GM21529 (cell line): ENCODE measurements around the gene SPTBN2.
"Not testable (repeated sequence)": the region's sequence is repeated elsewhere in the genome, so short reads cannot be mapped to it uniquely, and the experiment has no call there.

Experiments
- ATAC-seq: cut with Tn5 transposase; IDR thresholded peaks from one replicate; pipeline ENCODE4 v1.9.1; 2021; ENCODE audit not compliant: unreplicated experiment

SPTBN2 gene

DNA sequence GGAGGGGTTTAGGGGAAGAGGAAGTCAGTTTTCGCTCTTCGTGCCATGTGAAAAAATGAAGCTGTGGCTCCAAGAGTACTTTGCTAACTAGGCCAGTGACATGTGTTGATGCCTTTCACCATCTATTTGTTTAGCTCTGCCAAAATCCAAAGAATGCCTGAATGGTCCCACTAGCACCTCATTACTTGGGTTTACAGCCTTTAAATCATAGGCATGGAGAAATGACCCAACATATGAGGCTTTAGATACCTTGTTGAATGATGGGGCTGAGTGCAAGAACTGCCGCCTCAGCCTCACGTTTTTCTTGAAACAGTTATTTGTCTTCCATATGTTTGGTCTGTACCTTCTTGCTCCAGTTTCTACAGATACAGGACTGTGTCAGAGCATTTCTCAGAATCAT is 82.2 kb downstream of the SPTBN2 start:
- no peak for ATAC-seq

- no peak for ATAC-seq
Measured at GRCh38 chr11:66643745-66644437, 85.1 kb downstream of the SPTBN2 start.

- ATAC-seq: no peak
Measured at GRCh38 chr11:66641834-66642233, 87.2 kb downstream of the SPTBN2 start.

DNA sequence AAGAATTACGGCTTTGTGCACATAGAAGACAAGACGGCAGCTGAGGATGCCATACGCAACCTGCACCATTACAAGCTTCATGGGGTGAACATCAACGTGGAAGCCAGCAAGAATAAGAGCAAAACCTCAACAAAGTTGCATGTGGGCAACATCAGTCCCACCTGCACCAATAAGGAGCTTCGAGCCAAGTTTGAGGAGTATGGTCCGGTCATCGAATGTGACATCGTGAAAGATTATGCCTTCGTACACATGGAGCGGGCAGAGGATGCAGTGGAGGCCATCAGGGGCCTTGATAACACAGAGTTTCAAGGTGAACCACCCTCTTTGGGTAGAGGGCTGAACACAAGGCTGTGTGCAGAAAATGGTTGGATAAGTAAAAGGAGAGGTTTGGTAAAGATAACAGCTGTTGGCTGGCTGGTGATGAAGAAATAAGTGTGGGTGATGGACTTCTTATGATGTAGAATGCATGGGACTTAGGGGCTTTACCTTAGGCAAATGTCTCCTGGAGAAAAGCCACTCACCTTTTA is 89.1 kb downstream of the SPTBN2 start:
- ATAC-seq: not testable (repeated sequence)

- no peak for ATAC-seq
Measured at GRCh38 chr11:66639066-66639813, 89.8 kb downstream of the SPTBN2 start.

GRCh38 chr11:66638177-66639065 is 90.6 kb downstream of the SPTBN2 start, which contains the start of gene RBM4:
Gene RBM4 (plus strand): TSS chr11:66638703. CDS start chr11:66639712, 1,009 bp downstream.
- peak; percentile 93 for ATAC-seq

DNA sequence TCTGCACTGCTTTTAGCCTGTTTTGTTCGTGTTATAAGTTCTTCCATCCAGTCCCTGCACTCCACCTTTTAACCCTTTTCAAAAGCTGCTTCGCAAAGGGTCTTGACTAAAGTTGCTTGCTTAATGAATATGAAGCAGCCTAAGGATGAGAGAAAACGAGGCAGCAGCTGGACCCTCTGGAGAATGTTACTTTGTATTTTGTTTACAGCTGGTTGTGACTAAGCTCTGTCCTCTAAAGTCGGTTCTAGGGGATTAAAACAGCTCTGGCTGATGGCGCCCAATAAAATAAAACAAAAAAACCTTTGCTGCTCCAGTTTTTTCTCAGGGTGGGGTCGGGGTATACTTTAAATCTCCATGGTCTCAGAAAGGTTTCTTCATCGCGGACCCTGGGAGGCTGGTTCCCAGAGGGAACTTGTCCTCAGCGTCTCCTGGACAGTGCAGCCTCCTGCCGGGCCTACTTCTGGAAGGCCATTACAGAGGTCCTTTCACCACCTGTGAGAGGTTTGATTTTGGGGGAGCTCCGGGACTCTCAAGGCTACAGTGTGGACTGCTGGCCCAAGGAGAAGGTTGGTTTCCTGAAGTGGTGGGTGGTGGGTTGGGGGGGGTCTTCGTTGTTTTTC is 91.3 kb downstream of the SPTBN2 start:
- ATAC-seq: no peak

DNA sequence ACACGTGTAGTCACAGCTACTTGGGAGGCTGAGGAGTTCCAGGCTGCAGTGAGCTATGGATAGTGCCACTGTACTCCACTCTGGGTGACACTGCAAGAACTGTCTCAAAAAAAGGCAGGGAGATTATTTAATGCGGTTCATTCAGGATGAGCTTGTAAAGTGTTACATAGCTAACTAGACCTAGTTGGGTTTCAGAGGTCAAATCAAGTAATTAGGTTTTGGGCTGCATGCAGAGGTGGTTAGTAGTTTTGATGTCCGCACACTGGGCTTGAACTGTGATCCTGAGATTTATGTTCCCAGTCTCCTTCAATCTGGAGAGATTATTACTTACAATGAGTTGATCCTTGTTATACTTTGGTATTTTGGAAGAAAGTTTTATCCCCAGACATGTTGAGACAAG is 92.6 kb downstream of the SPTBN2 start:
- ATAC-seq: no peak
